Liver (tissue), 9 donors: ENCODE data around the gene MFSD2B. TPM values are rescaled to one million over a fixed set of nuclear protein-coding genes. Genes with fewer than 3 reads are reported as not detected.

Source experiments
- DNase-seq: peaks from one replicate; pipeline ENCODE4 v3.0.0-alpha.2; 2017; ENCODE audit warnings: low spot score
- H3K27ac ChIP-seq, 2 donors: one replicate each; pipeline ENCODE4 v1.7.0; 2013; ENCODE audit warnings: inconsistent platforms in 2 of 2, low read length in 2 of 2, control low read depth in 1 of 2, low read depth in 1 of 2, mild to moderate bottlenecking in 1 of 2
- H3K27me3 ChIP-seq, 4 donors: one replicate each; pipeline versions ENCODE4 v1.6.1 to v1.7.0; 2013; ENCODE audit warnings: low read length in 3 of 4, inconsistent platforms in 1 of 4, mild to moderate bottlenecking in 1 of 4, moderate library complexity in 1 of 4; ENCODE audit not compliant: control insufficient read depth in 4 of 4, insufficient read depth in 4 of 4
- H3K36me3 ChIP-seq, 4 donors: one replicate each; pipeline versions ENCODE4 v1.6.1 to v1.7.0; 2013; ENCODE audit warnings: low read length in 3 of 4, mild to moderate bottlenecking in 3 of 4, low read depth in 1 of 4, moderate library complexity in 1 of 4; ENCODE audit not compliant: control insufficient read depth in 4 of 4, insufficient read depth in 3 of 4
- H3K4me1 ChIP-seq, 4 donors: one replicate each; pipeline versions ENCODE4 v1.6.1 to v1.7.0; 2013; ENCODE audit warnings: low read length in 3 of 4, mild to moderate bottlenecking in 3 of 4, moderate library complexity in 1 of 4; ENCODE audit not compliant: control insufficient read depth in 4 of 4, insufficient read depth in 4 of 4
- H3K4me3 ChIP-seq, 3 donors: one replicate each; pipeline versions ENCODE4 v1.6.1 to v1.7.0; 2013; ENCODE audit warnings: low read length in 3 of 3, control low read depth in 1 of 3, low read depth in 1 of 3, mild to moderate bottlenecking in 1 of 3
- H3K9ac ChIP-seq, 2 donors: one replicate each; pipeline ENCODE4 v1.7.0; 2013; ENCODE audit warnings: low read length in 2 of 2, mild to moderate bottlenecking in 2 of 2, moderate library complexity in 2 of 2, control low read depth in 1 of 2, low read depth in 1 of 2
- H3K9me3 ChIP-seq, 4 donors: one replicate each; pipeline versions ENCODE4 v1.6.1 to v1.7.0; 2013; ENCODE audit warnings: low read length in 3 of 4; ENCODE audit not compliant: control insufficient read depth in 4 of 4
- ATF3 ChIP-seq: IDR thresholded peaks from 2 replicates; pipeline ENCODE4 v1.6.1; 2016; ENCODE audit warnings: antibody characterized with exemption
- CTCF ChIP-seq: fragments of 150-350 bp; IDR thresholded peaks from 2 replicates; pipeline ENCODE4 v1.5.1; 2017; ENCODE audit warnings: improper control_type of control experiment, low read depth, low read length; ENCODE audit not compliant: missing input control
- EGR1 ChIP-seq, 2 donors: IDR thresholded peaks; 2 replicates each; pipeline ENCODE4 v1.6.1; 2016 to 2018; ENCODE audit warnings: antibody characterized with exemption in 2 of 2, low read depth in 2 of 2
- FOXA1 ChIP-seq: IDR thresholded peaks from 2 replicates; pipeline ENCODE4 v1.6.1; 2016; ENCODE audit warnings: antibody characterized with exemption
- FOXA2 ChIP-seq: IDR thresholded peaks from 2 replicates; pipeline ENCODE4 v1.6.1; 2016; ENCODE audit warnings: antibody characterized with exemption
- GABPA ChIP-seq, 2 donors: IDR thresholded peaks in 1 of 2; conservative IDR thresholded peaks in 1 of 2; 2 replicates each; pipeline ENCODE4 v1.6.1; 2016; ENCODE audit warnings: antibody characterized with exemption in 2 of 2, mild to moderate bottlenecking in 1 of 2, moderate library complexity in 1 of 2
- HNF4A ChIP-seq, 2 donors: conservative IDR thresholded peaks; 2 replicates each; pipeline ENCODE4 v1.6.1; 2016; ENCODE audit warnings: antibody characterized with exemption in 2 of 2, mild to moderate bottlenecking in 2 of 2
- HNF4G ChIP-seq: IDR thresholded peaks from 2 replicates; pipeline ENCODE4 v1.6.1; 2016; ENCODE audit warnings: antibody characterized with exemption
- JUND ChIP-seq, 2 donors: IDR thresholded peaks; 2 replicates each; pipeline ENCODE4 v1.6.1; 2016; ENCODE audit warnings: antibody characterized with exemption in 2 of 2
- MAX ChIP-seq: IDR thresholded peaks from 2 replicates; pipeline ENCODE4 v1.6.1; 2016; ENCODE audit warnings: antibody characterized with exemption
- NR2F2 ChIP-seq: IDR thresholded peaks from 2 replicates; pipeline ENCODE4 v1.6.1; 2016; ENCODE audit warnings: antibody characterized with exemption
- RAD21 ChIP-seq, 2 donors: IDR thresholded peaks; 2 replicates each; pipeline ENCODE4 v1.6.1; 2016; ENCODE audit warnings: antibody characterized with exemption in 2 of 2, mild to moderate bottlenecking in 2 of 2
- REST ChIP-seq: IDR thresholded peaks from 2 replicates; pipeline ENCODE4 v1.6.1; 2016; ENCODE audit warnings: antibody characterized with exemption, mild to moderate bottlenecking
- RXRA ChIP-seq, 2 donors: IDR thresholded peaks; 2 replicates each; pipeline ENCODE4 v1.6.1; 2017 to 2018; ENCODE audit warnings: antibody characterized with exemption in 2 of 2, mild to moderate bottlenecking in 1 of 2
- SP1 ChIP-seq: IDR thresholded peaks from 2 replicates; pipeline ENCODE4 v1.6.1; 2018; ENCODE audit warnings: antibody characterized with exemption, mild to moderate bottlenecking
- TAF1 ChIP-seq: conservative IDR thresholded peaks from 2 replicates; pipeline ENCODE4 v1.6.1; 2016; ENCODE audit warnings: antibody characterized with exemption, mild to moderate bottlenecking
- YY1 ChIP-seq: IDR thresholded peaks from 2 replicates; pipeline ENCODE4 v1.6.1; 2016; ENCODE audit warnings: antibody characterized with exemption, mild to moderate bottlenecking
- ZBTB33 ChIP-seq: IDR thresholded peaks from 2 replicates; pipeline ENCODE4 v1.6.1; 2016; ENCODE audit warnings: antibody characterized with exemption
- WGBS: extraction: QIAGEN DNeasy Blood & Tissue Kit; methylation state at CpG from one replicate; pipeline ENCODE4 v1.1.7; 2013; 5-methylcytosine and 5-hydroxymethylcytosine counted together
- polyA plus RNA-seq, 2 donors: library from polyadenylated mRNA; stranded (reverse) in 1 of 2; unstranded in 1 of 2; fragments of 200-250 nt in 1 of 2; fragments of >200 nt in 1 of 2; fragmentation: Nextera tagmentation in 1 of 2; extraction: Ambion mirVana in 1 of 2; gene quantifications; one replicate each; pipeline versions ENCODE4 v1.2.1 to v1.2.3, GENCODE V29; 2013 to 2015
- total RNA-seq, 2 donors: library from RNA; depleted of rRNA; stranded (reverse); fragments of >200 nt; gene quantifications; one replicate each; pipeline ENCODE4 v1.2.3, GENCODE V29; 2014
- donor health status: healthy.
- donor health status: healthy.
- donor health status: healthy.
- donor health status: healthy.
- donor health status: healthy.

Gene MFSD2B
- total and polyA plus RNA-seq, 4 donors: 0.02 to 26.1 (median 0.22) TPM

- TF ChIP-seq SP1 (no peak), JUND (IDR thresholded peaks at IDR 0.05) (no peak), RAD21 (IDR thresholded peaks at IDR 0.05) (no peak), FOXA1 (no peak)
These were observed 15.2 kb downstream of the MFSD2B start (continued) for GRCh38 chr2:24024996-24025663.

GRCh38 chr2:24026233-24026632, 16.3 kb downstream of the MFSD2B start:
- no peak for TF ChIP-seq JUND (IDR thresholded peaks at IDR 0.05)
- no peak for TF ChIP-seq YY1
- TF ChIP-seq ATF3: no peak
- TF ChIP-seq CTCF: no peak
- no peak for TF ChIP-seq FOXA2
- no peak for TF ChIP-seq HNF4G
- no peak for TF ChIP-seq TAF1
- no peak for TF ChIP-seq REST
- TF ChIP-seq ZBTB33: no peak
- no peak for TF ChIP-seq HNF4A (conservative IDR thresholded peaks at IDR 0.05)
- no peak for TF ChIP-seq FOXA1
- TF ChIP-seq GABPA (IDR thresholded peaks at IDR 0.05 in 1 of 2, conservative IDR thresholded peaks at IDR 0.05 in 1 of 2): no peak
- no peak for TF ChIP-seq EGR1 (IDR thresholded peaks at IDR 0.05; ENCODE audit: low read depth in 2 of 2)
- TF ChIP-seq RXRA (IDR thresholded peaks at IDR 0.05): no peak
- no peak for TF ChIP-seq MAX
- no peak for TF ChIP-seq SP1
- no peak for TF ChIP-seq RAD21 (IDR thresholded peaks at IDR 0.05)
- no peak for TF ChIP-seq NR2F2
- DNase-seq: no peak
- Histone ChIP-seq H3K9ac (no peak overlapping the region), H3K27me3 (no peaks in the 10 kb centered on the region), H3K9me3 (no peaks in the 10 kb centered on the region), H3K4me3 (no peak overlapping the region), H3K36me3 (peaks cover 4 to 33% (median 14%) of the 10 kb centered on the region in 4 donors), H3K4me1 (no peaks in the 10 kb centered on the region), H3K27ac (no peak overlapping the region)
- WGBS: 92% methylated on average over 2 of the region's 2 CpGs
